BJ (cell line): ENCODE measurements around the gene COL4A6. TPM values are rescaled to one million over a fixed set of nuclear protein-coding genes. Genes with fewer than 3 reads are reported as not detected.

Source experiments
- CTCF ChIA-PET: fragments of 350-600 bp; formaldehyde crosslinking; extraction: SDS; loops from one replicate; lab custom pipeline; 2021; ENCODE audit warnings: antibody characterized with exemption, inconsistent platforms; lab: Yijun Ruan, JAX
- POLR2A ChIA-PET: fragments of 300-600 bp; sonication (Branson Sonifier 250); formaldehyde crosslinking; extraction: SDS; loops from one replicate; lab custom pipeline; 2021; ENCODE audit warnings: antibody characterized with exemption; lab: Charles Lee
- DNase-seq: peaks from one replicate; pipeline ENCODE4 v3.0.0-alpha.2; 2011; ENCODE audit warnings: low read depth
- H3K27me3 ChIP-seq: 2 replicates; pipeline ENCODE4 v1.6.0; 2011; ENCODE audit warnings: low read length; ENCODE audit not compliant: control insufficient read depth, insufficient read depth
- H3K36me3 ChIP-seq: 2 replicates; pipeline ENCODE4 v1.5.1; 2011; ENCODE audit warnings: low read length; ENCODE audit not compliant: control insufficient read depth, insufficient read depth
- H3K4me3 ChIP-seq: 2 replicates; pipeline ENCODE4 v1.5.1; 2011; ENCODE audit warnings: low read depth, mild to moderate bottlenecking, control low read depth, low read length
- CTCF ChIP-seq: IDR thresholded peaks from 2 replicates; pipeline ENCODE4 v1.5.1; 2011; ENCODE audit warnings: low read depth, mild to moderate bottlenecking, control low read depth, inconsistent platforms, low read length, moderate library complexity; ENCODE audit not compliant: insufficient read depth
- polyA plus RNA-seq: library from polyadenylated mRNA; depleted of rRNA; stranded (reverse); fragments of >200 nt; gene quantifications from 2 replicates; pipeline ENCODE4 v1.2.3, GENCODE V29; 2011

COL4A6 gene
- polyA plus RNA-seq, 1 experiment = 0.09 TPM

- DNase-seq = no peak
- ChIA-PET POLR2A (no interaction called here), CTCF (no interaction called here)
- no peaks in the 10 kb centered on the region for H3K27me3 ChIP-seq
- TF ChIP-seq CTCF = no peak
- no peaks in the 10 kb centered on the region for H3K36me3 ChIP-seq
- H3K4me3 ChIP-seq = no peak overlapping the region
Measured at GRCh38 chrX:108361316-108361715, 76.9 kb downstream of the COL4A6 start.

- no peak for TF ChIP-seq CTCF
- H3K36me3 ChIP-seq = no peaks in the 10 kb centered on the region
- POLR2A ChIA-PET = no interaction called here
Measured at GRCh38 chrX:108359806-108360602, 78.2 kb downstream of the COL4A6 start.

GRCh38 chrX:108353452-108353851 is 84.8 kb downstream of the COL4A6 start:
- CTCF ChIA-PET = no interaction called here
- no peak for TF ChIP-seq CTCF
- POLR2A ChIA-PET = no interaction called here
- no peaks in the 10 kb centered on the region for H3K36me3 ChIP-seq
- DNase-seq = no peak
- H3K27me3 ChIP-seq = no peaks in the 10 kb centered on the region
- H3K4me3 ChIP-seq = no peak overlapping the region

More at GRCh38 chrX:108359806-108360602, 78.2 kb downstream of the COL4A6 start:
- H3K4me3 ChIP-seq = no peak overlapping the region
- no peak for DNase-seq
- H3K27me3 ChIP-seq = no peaks in the 10 kb centered on the region
- CTCF ChIA-PET = no interaction called here

- ChIA-PET CTCF (no interaction called here), POLR2A (no interaction called here)
- H3K36me3 ChIP-seq = no peaks in the 10 kb centered on the region
- no peak for TF ChIP-seq CTCF
- DNase-seq = no peak
- no peaks in the 10 kb centered on the region for H3K27me3 ChIP-seq
- H3K4me3 ChIP-seq = no peak overlapping the region
Measured at GRCh38 chrX:108349210-108349609, 89.0 kb downstream of the COL4A6 start.

- CTCF ChIA-PET = no interaction called here
- POLR2A ChIA-PET = no interaction called here
- no peak overlapping the region for H3K4me3 ChIP-seq
- no peaks in the 10 kb centered on the region for H3K36me3 ChIP-seq
- no peak for TF ChIP-seq CTCF
- H3K27me3 ChIP-seq = no peaks in the 10 kb centered on the region
- no peak for DNase-seq
Measured at GRCh38 chrX:108348525-108348924, 89.7 kb downstream of the COL4A6 start.
